Activated CD4-positive, alpha-beta T cell treated with anti-CD3 and anti-CD28 coated beads, Interleukin-2, amount 50 U/mL, for 4 hours (primary cell): ENCODE measurements around the gene COP1.
"Not testable (repeated sequence)": the region's sequence is repeated elsewhere in the genome, so short reads cannot be mapped to it uniquely, and the experiment has no call there.

Experiments used
- DNase-seq, 2 experiments: peaks; one replicate each; pipeline ENCODE4 v3.0.0-alpha.2; 2020

The COP1 gene

DNA sequence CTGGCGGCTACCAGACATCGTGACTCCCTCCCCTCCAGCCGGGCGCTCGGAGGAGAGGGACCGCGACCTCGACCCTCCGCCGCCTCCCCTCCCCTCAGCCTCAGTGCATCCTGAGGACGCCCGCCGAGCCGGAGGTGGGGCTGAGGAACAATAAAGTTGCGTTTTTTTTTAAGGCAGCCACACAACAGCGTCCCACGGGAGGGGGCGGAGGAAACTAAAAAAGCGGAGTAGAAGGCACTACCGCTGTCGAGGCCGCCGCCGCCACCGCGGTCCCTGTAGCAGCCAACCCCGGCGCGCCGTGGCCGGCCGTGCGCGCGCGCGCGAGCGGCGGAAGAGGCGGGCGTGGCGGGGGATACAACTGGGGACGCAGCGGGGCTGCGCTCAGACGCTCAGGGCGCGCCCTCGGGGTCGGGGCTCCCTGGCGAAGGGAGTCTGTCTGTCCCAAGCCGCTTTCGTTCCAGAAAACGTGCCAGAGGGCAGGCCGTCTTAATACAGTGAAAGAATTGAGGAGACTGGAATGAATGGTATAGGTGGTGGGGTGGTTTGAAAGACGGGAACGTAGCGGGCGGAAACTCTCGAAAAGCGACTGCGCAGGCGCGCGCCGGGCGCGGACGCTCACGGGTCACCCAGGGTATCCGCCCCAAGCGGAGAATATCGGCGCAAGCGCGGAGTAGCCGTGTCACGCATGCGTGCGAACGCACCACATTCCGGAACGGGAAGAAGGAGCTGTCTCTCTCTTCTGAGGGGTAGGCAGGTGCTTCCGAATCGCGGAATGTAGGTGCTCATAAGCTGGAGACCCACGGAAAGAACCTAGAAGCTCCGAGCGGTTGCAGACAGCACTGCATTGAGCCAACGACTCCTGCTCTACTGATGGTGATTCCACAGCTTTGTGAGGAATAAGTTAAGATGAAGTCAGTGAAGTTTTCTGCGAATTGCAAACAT, at the start of gene COP1:
COP1 (minus strand) TSS at position 326 of the 942 bp plus-strand sequence; CDS start at position 18, 308 bp downstream.
- peak; percentile 95 to 96 for DNase-seq

GRCh38 chr1:176252191-176252590, 45.1 kb upstream of the COP1 start:
- DNase-seq: no peak

DNA sequence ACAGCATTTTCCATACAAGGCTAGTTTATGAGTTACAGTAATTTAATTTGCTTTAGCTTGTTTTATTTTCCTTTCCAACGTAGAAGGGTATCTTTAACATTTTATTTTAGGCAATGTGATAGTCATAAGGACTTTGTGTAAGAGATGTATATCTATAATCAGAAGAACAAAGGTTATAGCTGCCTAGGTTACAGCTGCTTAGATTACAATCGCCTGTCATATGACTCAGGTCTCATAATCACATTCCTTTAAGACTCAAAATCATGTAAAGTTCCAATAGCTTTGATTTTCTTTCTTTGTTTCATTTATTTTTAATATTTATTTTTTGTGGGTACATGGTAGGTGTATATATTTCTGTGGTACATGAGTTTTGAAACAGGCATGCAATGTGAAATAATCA, 37.8 kb upstream of the COP1 start:
- no peak for DNase-seq

DNA sequence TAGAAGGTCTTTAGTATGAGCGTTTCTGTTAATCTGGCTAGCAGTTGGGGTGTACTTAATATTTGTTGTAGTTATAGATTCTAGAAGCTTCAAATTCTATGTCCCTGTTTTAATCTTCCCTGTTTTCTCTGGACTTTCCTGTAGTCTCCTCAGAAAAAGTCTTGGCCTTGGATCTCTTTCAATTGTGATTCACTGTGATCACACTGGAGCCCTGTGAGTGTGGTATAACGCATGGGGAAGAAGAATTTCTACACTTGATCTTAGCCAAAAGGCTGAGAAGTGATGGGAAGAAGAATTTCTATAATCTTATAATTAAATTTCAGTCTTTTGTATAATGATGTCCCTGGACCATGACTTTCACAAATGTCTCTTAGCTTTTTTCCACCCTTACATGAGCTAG, 36.7 kb upstream of the COP1 start:
- DNase-seq: no peak

DNA sequence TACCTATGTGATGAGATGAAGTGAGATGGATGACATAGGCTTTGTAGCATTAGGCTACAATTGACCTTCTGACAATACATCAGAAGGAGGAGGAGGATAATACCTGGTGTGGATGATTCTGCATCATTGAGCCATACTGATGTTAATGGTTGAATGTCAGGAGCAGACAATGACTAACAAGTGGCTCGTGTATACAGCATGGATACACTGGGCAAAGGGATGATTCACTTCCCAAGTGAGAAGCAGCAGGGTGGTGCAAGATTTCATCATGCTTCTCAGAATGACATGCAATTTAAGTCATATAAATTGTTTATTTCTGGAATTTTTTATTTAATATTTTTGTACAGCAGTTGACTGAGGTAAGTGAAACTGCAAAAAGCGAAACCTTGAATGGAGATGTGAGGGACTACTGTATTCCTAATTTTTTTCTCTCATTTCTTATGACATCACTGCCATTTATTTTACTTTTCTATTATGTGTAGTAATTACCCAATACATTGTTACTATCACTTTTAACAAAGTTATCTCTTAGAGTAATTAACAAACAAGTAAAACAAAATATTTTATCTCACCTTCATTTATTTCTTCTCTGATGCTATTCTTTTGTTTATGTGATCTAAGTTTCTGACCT, 34.4 kb upstream of the COP1 start:
- DNase-seq: no peak

- DNase-seq: not testable (repeated sequence)
Measured at GRCh38 chr1:176233657-176234056, 26.6 kb upstream of the COP1 start.

DNA sequence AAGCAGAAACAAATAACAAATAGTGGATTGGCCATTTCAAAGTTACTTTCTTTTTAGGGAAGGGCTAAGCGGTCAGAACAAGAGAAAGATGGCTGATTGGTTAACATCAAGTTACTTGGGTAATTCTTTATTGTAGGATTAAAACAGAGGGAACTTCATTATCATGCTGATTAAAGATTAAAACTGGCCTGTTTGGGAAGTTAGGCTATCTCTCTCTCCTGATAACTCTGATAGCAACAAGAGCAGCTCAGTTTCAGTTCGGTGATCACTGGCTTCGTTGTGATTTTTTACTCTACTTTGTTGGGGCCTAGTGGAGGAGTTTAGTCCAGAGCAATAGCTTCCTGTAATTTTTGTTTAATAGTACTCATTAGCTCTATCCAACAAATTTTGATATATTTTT, 20.5 kb upstream of the COP1 start:
- DNase-seq: no peak

DNA sequence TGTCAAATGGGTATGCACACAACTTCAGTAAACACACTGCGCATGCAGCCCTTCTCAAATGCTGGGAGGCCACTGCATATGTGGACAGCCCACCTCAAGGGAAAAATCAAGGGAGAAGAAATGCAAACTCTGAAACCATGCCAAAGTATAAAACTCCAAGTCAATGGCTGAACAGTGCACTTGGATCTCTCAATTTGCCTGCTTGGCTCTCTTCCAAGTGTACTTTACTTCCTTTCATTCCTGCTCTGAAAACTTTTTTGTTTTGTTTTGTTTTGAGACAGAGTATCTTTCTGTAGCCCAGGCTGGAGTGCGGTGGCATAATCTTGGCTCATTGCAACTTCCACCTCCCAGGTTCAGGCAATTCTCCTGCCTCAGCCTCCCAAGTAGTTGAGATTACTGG, 18.8 kb upstream of the COP1 start:
- no peak for DNase-seq

DNA sequence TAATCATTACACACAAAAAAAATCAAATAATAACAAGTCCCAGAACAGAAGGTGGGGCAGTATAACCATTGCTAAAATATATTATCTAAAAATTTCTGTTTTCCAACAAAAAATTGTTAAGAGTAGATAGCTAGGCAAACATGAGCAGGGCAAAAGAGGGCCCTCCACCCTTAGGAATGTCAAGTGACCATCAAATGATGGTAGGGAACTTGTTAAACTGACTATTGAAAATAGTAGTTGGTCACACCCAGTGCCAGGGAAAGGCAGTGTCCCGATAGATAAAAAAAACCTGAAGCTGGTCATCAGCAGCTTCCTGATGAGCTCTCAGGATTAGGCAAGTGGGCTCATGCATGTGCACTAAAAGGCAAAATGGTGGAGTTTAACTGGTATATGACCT, 18.4 kb upstream of the COP1 start:
- no peak for DNase-seq

DNA sequence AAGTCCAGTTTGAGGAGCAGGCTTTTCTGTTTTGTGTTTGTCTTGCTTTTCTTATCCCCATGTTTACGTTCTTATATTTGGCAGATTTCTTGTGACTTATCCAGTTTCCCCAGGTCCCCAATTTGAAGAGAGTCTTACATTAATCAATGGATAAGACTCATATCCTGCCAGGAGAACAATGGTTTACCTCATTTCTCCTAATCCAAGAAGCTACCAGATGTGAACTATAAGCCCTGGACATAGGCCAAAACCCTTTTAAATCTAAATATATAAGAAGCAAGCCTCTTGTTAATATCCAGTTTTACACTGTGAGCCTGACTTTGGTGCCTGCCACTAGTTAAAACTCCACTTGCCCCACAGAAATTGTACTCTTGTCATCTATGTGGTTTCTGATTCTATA, 15.1 kb upstream of the COP1 start:
- DNase-seq: no peak

- no peak for DNase-seq
Measured at GRCh38 chr1:176220100-176220689, 13.1 kb upstream of the COP1 start.

GRCh38 chr1:176217461-176218099, 10.5 kb upstream of the COP1 start:
- no peak for DNase-seq

- no peak for DNase-seq
Measured at GRCh38 chr1:176216031-176216430, 8.9 kb upstream of the COP1 start.

DNA sequence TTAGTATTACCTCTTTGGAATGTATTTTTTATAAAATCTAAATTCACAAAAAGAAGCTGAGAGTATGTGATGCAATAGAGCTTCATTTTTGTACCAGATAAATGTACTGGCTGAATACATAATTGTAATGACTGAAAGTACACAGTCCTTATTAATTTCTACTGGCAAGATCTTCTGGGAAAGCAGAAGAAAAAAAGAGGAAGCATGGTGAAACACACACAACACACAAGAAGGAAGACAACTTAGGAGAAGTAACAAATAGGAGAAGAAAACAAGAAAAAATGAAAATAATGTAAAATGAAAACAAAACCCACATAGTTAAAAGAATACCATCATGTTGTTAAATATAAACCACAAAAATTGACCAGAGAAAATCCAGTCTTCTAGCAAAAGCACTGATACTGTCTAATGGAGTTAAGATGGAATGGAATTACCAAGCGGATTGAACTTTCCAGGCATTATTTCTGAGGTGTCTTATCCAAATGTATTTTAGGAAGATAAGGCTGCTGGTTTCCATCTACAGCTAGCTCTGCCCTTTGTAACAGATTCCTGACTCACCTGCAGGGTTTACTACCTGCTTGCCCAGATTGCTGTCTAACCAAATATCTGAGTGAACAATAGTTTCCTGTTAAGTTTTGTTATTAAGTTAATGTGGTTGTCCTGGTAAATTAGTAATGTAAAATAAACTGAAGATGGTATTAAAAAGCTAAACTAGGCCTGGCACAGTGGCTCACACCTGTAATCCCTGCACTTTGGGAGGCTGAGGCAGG, 4.5 kb upstream of the COP1 start:
- DNase-seq: no peak

DNA sequence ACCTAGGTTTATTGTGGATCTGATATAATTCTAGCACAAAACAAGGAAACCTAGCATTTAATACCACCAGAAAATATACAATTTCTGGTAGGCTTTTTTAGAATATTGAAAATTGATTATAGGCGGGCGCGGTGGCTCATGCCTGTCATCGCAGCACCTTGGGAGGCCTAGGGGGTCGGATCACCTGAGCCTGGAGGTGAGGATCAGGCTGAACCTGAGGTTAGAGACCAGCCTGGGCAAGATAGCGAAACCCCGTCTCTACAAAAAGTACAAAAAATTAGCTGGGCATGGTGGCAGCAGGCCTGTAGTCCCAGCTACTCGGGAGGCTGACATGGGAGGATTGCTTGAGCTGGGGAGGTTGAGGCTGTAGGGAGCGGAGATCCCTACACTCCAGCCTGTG, 948 bp upstream of the COP1 start:
- DNase-seq: no peak

GRCh38 chr1:176206006-176206960, 803 bp downstream of the COP1 start:
- DNase-seq: peak; percentile 12 to 21

GRCh38 chr1:176205332-176205914, 1.7 kb downstream of the COP1 start:
- DNase-seq: no peak

- not testable (repeated sequence) for DNase-seq
Measured at GRCh38 chr1:176204655-176205054, 2.4 kb downstream of the COP1 start.

- no peak for DNase-seq
Measured at GRCh38 chr1:176203735-176204134, 3.4 kb downstream of the COP1 start.

DNA sequence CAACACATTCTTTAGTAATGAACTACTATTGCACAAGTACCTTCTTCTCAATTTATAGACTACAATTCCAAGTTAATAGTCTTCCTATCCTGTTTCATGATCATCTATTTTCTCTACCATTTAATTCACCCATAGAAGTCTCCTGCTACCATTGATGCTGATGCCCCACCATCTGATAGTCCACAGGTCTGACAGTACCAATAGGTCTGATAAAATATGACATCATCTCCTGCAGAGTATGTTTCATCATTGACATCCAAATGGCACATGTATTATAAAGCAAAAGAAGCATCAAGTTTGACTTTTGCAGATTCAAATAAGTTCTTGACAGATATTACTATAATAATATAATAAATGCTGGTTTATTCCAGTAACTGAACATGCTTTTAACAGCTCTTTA, 5.5 kb downstream of the COP1 start:
- DNase-seq: no peak

GRCh38 chr1:176199707-176200106, 7.4 kb downstream of the COP1 start:
- no peak for DNase-seq
